IMR-90 (cell line): ENCODE measurements around the gene GRK5.

Source experiments
- CEBPB ChIP-seq: IDR thresholded peaks from 2 replicates; pipeline ENCODE4 v1.6.1; 2012; ENCODE audit warnings: low read depth, low read length, improper control_type of control experiment
- CHD1 ChIP-seq: IDR thresholded peaks from 2 replicates; pipeline ENCODE4 v1.6.1; 2012; ENCODE audit warnings: low read depth, low read length, improper control_type of control experiment
- CTCF ChIP-seq: conservative IDR thresholded peaks from 2 replicates; pipeline ENCODE4 v1.5.1; 2012; ENCODE audit warnings: mild to moderate bottlenecking, low read depth, low read length, improper control_type of control experiment
- FOS ChIP-seq: fragments of 150-350 bp; IDR thresholded peaks from 2 replicates; pipeline ENCODE4 v1.6.1; 2016; ENCODE audit warnings: low read depth, low read length
- MAZ ChIP-seq: IDR thresholded peaks from 2 replicates; pipeline ENCODE4 v1.6.1; 2012; ENCODE audit warnings: low read depth, mild to moderate bottlenecking, low read length, improper control_type of control experiment, moderate library complexity, borderline replicate concordance
- MXI1 ChIP-seq: IDR thresholded peaks from 2 replicates; pipeline ENCODE4 v1.6.1; 2012; ENCODE audit warnings: low read depth, mild to moderate bottlenecking, low read length, moderate library complexity, borderline replicate concordance
- NFE2L2 ChIP-seq: fragments of 150-350 bp; IDR thresholded peaks from 2 replicates; pipeline ENCODE4 v1.6.1; 2016; ENCODE audit warnings: low read depth, mild to moderate bottlenecking, low read length
- POLR2A ChIP-seq: IDR thresholded peaks from 2 replicates; pipeline ENCODE4 v1.6.1; 2012; ENCODE audit warnings: mild to moderate bottlenecking, low read depth, low read length
- RCOR1 ChIP-seq: IDR thresholded peaks from 2 replicates; pipeline ENCODE4 v1.6.1; 2012; ENCODE audit warnings: mild to moderate bottlenecking, low read length, improper control_type of control experiment; ENCODE audit not compliant: insufficient replicate concordance
- RFX5 ChIP-seq: IDR thresholded peaks from 2 replicates; pipeline ENCODE4 v1.8.0; 2012; ENCODE audit warnings: low read depth, mild to moderate bottlenecking, low read length, moderate library complexity
- SMC3 ChIP-seq: fragments of 150-350 bp; IDR thresholded peaks from 2 replicates; pipeline ENCODE4 v1.6.1; 2016; ENCODE audit warnings: low read depth, mild to moderate bottlenecking, antibody characterized with exemption, low read length, moderate library complexity
- USF2 ChIP-seq: fragments of 150-350 bp; IDR thresholded peaks from 2 replicates; pipeline ENCODE4 v1.6.1; 2017; ENCODE audit warnings: mild to moderate bottlenecking, antibody characterized with exemption, low read length, low read depth
- TF ChIP-seq, protein P1 (sequence below): fragments of 150-350 bp; IDR thresholded peaks from 2 replicates; pipeline ENCODE4 v1.6.1; 2016; ENCODE audit warnings: low read depth, mild to moderate bottlenecking, low read length, moderate library complexity, borderline replicate concordance

DNA sequence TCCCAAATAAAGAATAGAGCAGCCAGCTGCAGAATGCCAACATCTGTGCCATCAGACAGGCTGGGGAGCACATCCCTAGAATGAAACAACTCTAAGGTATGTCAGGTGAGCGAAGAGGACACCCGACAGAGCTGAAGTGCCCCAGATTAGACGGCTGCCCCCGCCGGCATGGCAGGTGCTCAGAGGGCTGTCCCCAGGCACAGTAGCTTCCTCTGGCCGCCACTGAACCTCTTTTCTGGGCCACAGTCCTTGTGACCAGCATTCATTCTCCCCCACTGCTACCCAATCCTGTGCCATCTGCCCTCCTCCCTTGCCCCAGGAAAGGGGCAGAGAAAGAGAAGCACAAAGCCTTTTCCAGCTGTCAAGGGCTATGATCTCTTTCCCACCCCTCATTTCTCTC is 293.4 kb downstream of the GRK5 start:
- TF ChIP-seq CTCF: no peak
- no peak for TF ChIP-seq SMC3
- no peak for TF ChIP-seq POLR2A
- TF ChIP-seq CEBPB: no peak
- TF ChIP-seq USF2: no peak
- TF ChIP-seq, protein P1, sequence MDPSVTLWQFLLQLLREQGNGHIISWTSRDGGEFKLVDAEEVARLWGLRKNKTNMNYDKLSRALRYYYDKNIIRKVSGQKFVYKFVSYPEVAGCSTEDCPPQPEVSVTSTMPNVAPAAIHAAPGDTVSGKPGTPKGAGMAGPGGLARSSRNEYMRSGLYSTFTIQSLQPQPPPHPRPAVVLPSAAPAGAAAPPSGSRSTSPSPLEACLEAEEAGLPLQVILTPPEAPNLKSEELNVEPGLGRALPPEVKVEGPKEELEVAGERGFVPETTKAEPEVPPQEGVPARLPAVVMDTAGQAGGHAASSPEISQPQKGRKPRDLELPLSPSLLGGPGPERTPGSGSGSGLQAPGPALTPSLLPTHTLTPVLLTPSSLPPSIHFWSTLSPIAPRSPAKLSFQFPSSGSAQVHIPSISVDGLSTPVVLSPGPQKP: no peak
- TF ChIP-seq MAZ: no peak
- no peak for TF ChIP-seq NFE2L2
- TF ChIP-seq MXI1: no peak
- TF ChIP-seq FOS: no peak
- TF ChIP-seq RFX5: no peak
- no peak for TF ChIP-seq RCOR1
- TF ChIP-seq CHD1: no peak
